ENCODE data around the gene ITGB4. TPM values are rescaled to one million over a fixed set of nuclear protein-coding genes. Genes with fewer than 3 reads are reported as not detected.
A peak's percentile ranks its signal among the peaks of the same experiment; 100 is the strongest.

Gene ITGB4
- total and polyA plus RNA-seq, 9 of the 15 experiments (the other 6 are each of a cell fraction or from before 2014, with no cell fraction given) = 0.05 to 2.8 (median 0.76) TPM; not detected in 3

GRCh38 chr17:75763613-75764416, 42.6 kb downstream of the ITGB4 start (continued):
- TF ChIP-seq BCOR (IDR thresholded peaks at IDR 0.05) (peak; percentile 41; the same call in 1 of the 2 replicates), ZNF23 (CRISPR knock-in tag; IDR thresholded peaks at IDR 0.05) (no peak), POLR2B (IDR thresholded peaks at IDR 0.05; ENCODE audit: low read depth, partially characterized antibody) (no peak), HMG20A (CRISPR knock-in tag; conservative IDR thresholded peaks at IDR 0.05) (no peak)

- peak overlapping the region; percentile 88 to 92 for H3K9ac ChIP-seq (ENCODE audit: insufficient read depth in 1 of 2, low read depth in 2 of 2, low read length in 2 of 2)
- no peak for DNase-seq (ENCODE audit: extremely low read depth in 1 of 4, low spot score in 3 of 4)
- BruUV-seq (replicated peaks) = no TSS peak
- ATAC-seq = no peak; the same call in 2 of the 3 replicates
- H3K9me3 ChIP-seq (replicated peaks; ENCODE audit: control insufficient read depth, insufficient read depth, low read depth, low read length) = no peaks in the 10 kb centered on the region
- no peaks in the 10 kb centered on the region; the same call in 1 of the 2 replicates for H4K20me1 ChIP-seq (replicated peaks; ENCODE audit: control insufficient read depth, insufficient read depth, low read length)
- peak overlapping the region; percentile 85 for H3K4me2 ChIP-seq (ENCODE audit: insufficient read depth, low read length)
- CTCF ChIA-PET (ENCODE audit: low intra/inter-chr PET ratio) = interaction anchor here (0.6 to 1.9 kb wide), 5 partner anchors 64 to 241 kb away, joined by 3 to 5 read pairs (median 3); partner anchors contain the start of gene MRPL38
- no peaks in the 10 kb centered on the region for H3K27me3 ChIP-seq (ENCODE audit: control insufficient read depth in 2 of 2, insufficient read depth in 2 of 2, low read length in 2 of 2)
- H3K36me3 ChIP-seq (ENCODE audit: control insufficient read depth, insufficient read depth, low read length) = no peaks in the 10 kb centered on the region
- H3K9me1 ChIP-seq (ENCODE audit: control insufficient read depth, insufficient read depth, low read length) = peaks cover 4% of the 10 kb centered on the region
- peak; percentile 11 for FAIRE-seq
- H3K27ac ChIP-seq (ENCODE audit: extremely low read depth, low read depth, low read length) = peak overlapping the region; percentile 59
- intact Hi-C loops (cut with micrococcal nuclease) (loop anchor here (5.0 kb wide), 1 partner anchor 83 kb away; no protein-coding TSS in a partner anchor), in situ Hi-C loops (cut with MboI) (no loop called here)
- peak overlapping the region; percentile 92 for H2AFZ ChIP-seq (ENCODE audit: low read depth, low read length)
- POLR2A ChIA-PET = interaction anchor here (0.6 to 14.7 kb wide), 7 partner anchors 10 to 90 kb away, joined by 3 to 464 read pairs (median 4); partner anchors contain the start of gene WBP2
- H3K4me3 ChIP-seq = peak overlapping the region; percentile 74
- no peaks in the 10 kb centered on the region for H3K79me2 ChIP-seq (ENCODE audit: control insufficient read depth, insufficient read depth, low read length)
- H3K4me1 ChIP-seq (replicated peaks in 1 of 2; ENCODE audit: control insufficient read depth in 2 of 2, insufficient read depth in 2 of 2, low read length in 2 of 2) = peaks cover 12 to 38% of the 10 kb centered on the region in 2 experiments
- WGBS (ENCODE audit: insufficient coverage, low coverage, missing lambda C conversion rate) = 4% methylated on average over 14 of the region's 14 CpGs
- 0 out of 2 replicates have a peak, but pooled peaks have one; percentile 21 for TF ChIP-seq SOX6 (IDR thresholded peaks at IDR 0.05)
- peak; percentile 83 for TF ChIP-seq KDM5B (IDR thresholded peaks at IDR 0.05; ENCODE audit: insufficient replicate concordance, low read depth, low read length)
- 0 out of 4 replicates have a peak, but pooled peaks of 1 of the 2 experiments have one; percentile 54 for TF ChIP-seq FOXA3 (CRISPR knock-in tag; conservative IDR thresholded peaks at IDR 0.05 in 1 of 2, IDR thresholded peaks at IDR 0.05 in 1 of 2)
- TF ChIP-seq CEBPG (CRISPR knock-in tag; IDR thresholded peaks at IDR 0.05) = peak; percentile 3; the same call in 1 of the 2 replicates
- no peak for TF ChIP-seq CEBPG (tag; conservative IDR thresholded peaks at IDR 0.05 in 1 of 2, IDR thresholded peaks at IDR 0.05 in 1 of 2)
- TF ChIP-seq BCOR (IDR thresholded peaks at IDR 0.05) = peak; percentile 60; the same call in 1 of the 2 replicates
- no peak for TF ChIP-seq CEBPZ (IDR thresholded peaks at IDR 0.05; ENCODE audit: borderline replicate concordance, low read depth, low read length)
- peak; percentile 86 for TF ChIP-seq L3MBTL2 (IDR thresholded peaks at IDR 0.05)
- peak; percentile 75; the same call in 1 of the 2 replicates for TF ChIP-seq MTA3 (IDR thresholded peaks at IDR 0.05; ENCODE audit: borderline replicate concordance)
- TF ChIP-seq MYC (IDR thresholded peaks at IDR 0.05; ENCODE audit: low read depth, low read length) = no peak
- 0 out of 2 replicates have a peak, but pooled peaks have one; percentile 48 for TF ChIP-seq MYC (CRISPR knock-in tag; IDR thresholded peaks at IDR 0.05; ENCODE audit: borderline replicate concordance, low read depth)
- 0 out of 2 replicates have a peak, but pooled peaks have one; percentile 38 for TF ChIP-seq ZNF197 (CRISPR knock-in tag; IDR thresholded peaks at IDR 0.05; ENCODE audit: low read depth)
- TF ChIP-seq ATF7 (IDR thresholded peaks at IDR 0.05) = 0 out of 2 replicates have a peak, but pooled peaks have one; percentile 42
- no peak for TF ChIP-seq RBFOX2 (IDR thresholded peaks at IDR 0.05; ENCODE audit: low read depth, low read length)
These were observed 43.1 kb downstream of the ITGB4 start for GRCh38 chr17:75764417-75764710.

All from K562 (cell line).